CD8-positive, alpha-beta memory T cell (primary cell): Measurements from ENCODE around the gene FKBP5. TPM values are rescaled to one million over a fixed set of nuclear protein-coding genes. Genes with fewer than 3 reads are reported as not detected.
"Not testable (repeated sequence)": the region's sequence is repeated elsewhere in the genome, so short reads cannot be mapped to it uniquely, and the experiment has no call there.

Experiments
- CTCF ChIA-PET: fragments of 350-600 bp; sonication (Branson Sonifier 250); formaldehyde crosslinking; loops from one replicate; lab custom pipeline; 2021; ENCODE audit warnings: antibody characterized with exemption; lab: Charles Lee
- POLR2A ChIA-PET: fragments of 350-600 bp; sonication (Branson Sonifier 250); formaldehyde crosslinking; loops from one replicate; lab custom pipeline; 2021; ENCODE audit warnings: antibody characterized with exemption; lab: Charles Lee
- DNase-seq, 5 donors: peaks; one replicate each; pipeline versions ENCODE4 v3.0.0 to v3.0.0-alpha.2; 2020 to 2022; ENCODE audit warnings: mixed read lengths in 1 of 5
- H3K27ac ChIP-seq: one replicate; pipeline ENCODE4 v1.7.0; 2013; ENCODE audit warnings: low read depth, mild to moderate bottlenecking, low read length, moderate library complexity
- H3K27me3 ChIP-seq: 2 replicates; pipeline ENCODE4 v1.7.0; 2013; ENCODE audit warnings: low read length, mild to moderate bottlenecking; ENCODE audit not compliant: insufficient read depth, poor library complexity, severe bottlenecking
- H3K36me3 ChIP-seq: 2 replicates; pipeline ENCODE4 v1.7.0; 2013; ENCODE audit warnings: mild to moderate bottlenecking, low read length, moderate library complexity; ENCODE audit not compliant: insufficient read depth
- H3K4me1 ChIP-seq: 2 replicates; pipeline ENCODE4 v1.7.0; 2013; ENCODE audit warnings: mild to moderate bottlenecking, low read length, moderate library complexity; ENCODE audit not compliant: insufficient read depth
- H3K4me3 ChIP-seq: 2 replicates; pipeline ENCODE4 v1.7.0; 2013; ENCODE audit warnings: mild to moderate bottlenecking, low read length
- H3K9me3 ChIP-seq: 2 replicates; pipeline ENCODE4 v1.7.0; 2013; ENCODE audit warnings: mild to moderate bottlenecking, low read length
- H3K27ac Mint-ChIP-seq, 8 donors: one replicate each; pipeline ENCODE4 v1.8.0; 2020 to 2021; ENCODE audit warnings: mixed read lengths in 8 of 8, mild to moderate bottlenecking in 6 of 8, inconsistent platforms in 3 of 8, moderate library complexity in 3 of 8
- H3K27me3 Mint-ChIP-seq, 2 donors: one replicate each; pipeline ENCODE4 v1.8.0; 2020 to 2021; ENCODE audit warnings: mixed read lengths in 2 of 2, mild to moderate bottlenecking in 1 of 2, moderate library complexity in 1 of 2
- H3K36me3 Mint-ChIP-seq, 3 donors: one replicate each; pipeline ENCODE4 v1.8.0; 2020 to 2021; ENCODE audit warnings: mixed read lengths in 3 of 3, inconsistent platforms in 1 of 3, mild to moderate bottlenecking in 1 of 3
- H3K4me1 Mint-ChIP-seq, 3 donors: one replicate each; pipeline ENCODE4 v1.8.0; 2020 to 2021; ENCODE audit warnings: mixed read lengths in 3 of 3, inconsistent platforms in 1 of 3, mild to moderate bottlenecking in 1 of 3
- H3K4me3 Mint-ChIP-seq, 7 donors: one replicate each; pipeline ENCODE4 v1.8.0; 2020 to 2021; ENCODE audit warnings: mixed read lengths in 7 of 7, mild to moderate bottlenecking in 6 of 7, moderate library complexity in 4 of 7, inconsistent platforms in 2 of 7
- H3K9me3 Mint-ChIP-seq, 5 donors: one replicate each; pipeline ENCODE4 v1.8.0; 2020 to 2022; ENCODE audit warnings: mixed read lengths in 5 of 5, mild to moderate bottlenecking in 3 of 5, moderate library complexity in 2 of 5, inconsistent platforms in 1 of 5
- polyA plus RNA-seq: library from polyadenylated mRNA; unstranded; fragments of 300-500 nt; fragmentation: Illumina TruSeq; gene quantifications from one replicate; pipeline ENCODE4 v1.2.3, GENCODE V29; 2021
- total RNA-seq, 2 experiments: library from RNA; stranded (reverse); gene quantifications; one replicate each; pipeline ENCODE4 v1.2.3, GENCODE V29; 2021

Gene FKBP5
- total and polyA plus RNA-seq, 3 experiments from 2014 or later: 55.7 to 192 (median 58.8) TPM

GRCh38 chr6:35550437-35550836 lies 138.3 kb downstream of the FKBP5 start:
- Histone ChIP-seq H3K36me3 (no peaks in the 10 kb centered on the region), H3K27me3 (no peaks in the 10 kb centered on the region), H3K4me1 (no peaks in the 10 kb centered on the region), H3K4me3 (no peak overlapping the region), H3K9me3 (peaks cover 6% of the 10 kb centered on the region), H3K27ac (no peak overlapping the region)
- peaks cover 0 to 14% (median 2%) of the 10 kb centered on the region in 3 donors for H3K36me3 Mint-ChIP-seq
- CTCF ChIA-PET: interaction anchor here (1.0 kb wide), 1 partner anchor 27 kb away, joined by 4 read pairs; no protein-coding TSS in a partner anchor
- peaks cover 6 to 8% (median 7%) of the 10 kb centered on the region in 3 donors for H3K4me1 Mint-ChIP-seq
- H3K4me3 Mint-ChIP-seq: no peak overlapping the region
- peaks cover 0 to 15% (median 12%) of the 10 kb centered on the region in 5 donors for H3K9me3 Mint-ChIP-seq
- POLR2A ChIA-PET: interaction anchor here (0.7 kb wide), 1 partner anchor 1613 kb away, joined by 3 read pairs; no protein-coding TSS in a partner anchor
- no peak for DNase-seq
- peak overlapping the region in 1 of 8 donors; percentile 58 for H3K27ac Mint-ChIP-seq
- H3K27me3 Mint-ChIP-seq: peaks cover 14 to 20% of the 10 kb centered on the region in 2 donors

GRCh38 chr6:35547676-35548075 lies 141.0 kb downstream of the FKBP5 start:
- Mint-ChIP-seq H3K36me3 (peaks cover 0 to 14% (median 2%) of the 10 kb centered on the region in 3 donors), H3K9me3 (peaks cover 0 to 15% (median 12%) of the 10 kb centered on the region in 5 donors), H3K27ac (peak overlapping the region in 1 of 8 donors; percentile 27), H3K4me3 (no peak overlapping the region), H3K27me3 (peaks cover 9 to 18% of the 10 kb centered on the region in 2 donors), H3K4me1 (peaks cover 6 to 8% (median 7%) of the 10 kb centered on the region in 3 donors)
- H3K27ac ChIP-seq: no peak overlapping the region
- POLR2A ChIA-PET: no interaction called here
- H3K4me1 ChIP-seq: no peaks in the 10 kb centered on the region
- no peak overlapping the region for H3K4me3 ChIP-seq
- no peaks in the 10 kb centered on the region for H3K36me3 ChIP-seq
- DNase-seq: no peak
- H3K9me3 ChIP-seq: peaks cover 6% of the 10 kb centered on the region
- no peaks in the 10 kb centered on the region for H3K27me3 ChIP-seq
- CTCF ChIA-PET: interaction anchor here (1.0 kb wide), 2 partner anchors 25 to 189 kb away, joined by 3 read pairs; partner anchors contain the start of gene ARMC12

- Mint-ChIP-seq H3K27ac (no peak overlapping the region), H3K4me1 (no peaks in the 10 kb centered on the region), H3K9me3 (peaks cover 0 to 8% (median 3%) of the 10 kb centered on the region in 5 donors), H3K4me3 (no peak overlapping the region), H3K36me3 (peaks cover 0 to 3% (median 0%) of the 10 kb centered on the region in 3 donors), H3K27me3 (peaks cover 7 to 10% of the 10 kb centered on the region in 2 donors)
- no peak for DNase-seq
- ChIA-PET CTCF (interaction anchor here (2.1 kb wide), 1 partner anchor 8 kb away, joined by 10 read pairs; no protein-coding TSS in a partner anchor), POLR2A (no interaction called here)
- H3K27ac ChIP-seq: no peak overlapping the region
- no peaks in the 10 kb centered on the region for H3K27me3 ChIP-seq
- H3K4me1 ChIP-seq: no peaks in the 10 kb centered on the region
- no peaks in the 10 kb centered on the region for H3K36me3 ChIP-seq
- H3K4me3 ChIP-seq: no peak overlapping the region
- H3K9me3 ChIP-seq: peaks cover 2% of the 10 kb centered on the region
Observed at GRCh38 chr6:35544769-35545361, 143.8 kb downstream of the FKBP5 start.

GRCh38 chr6:35543459-35544193 lies 145.1 kb downstream of the FKBP5 start:
- H3K27ac Mint-ChIP-seq: no peak overlapping the region

GRCh38 chr6:35541836-35542235 lies 146.9 kb downstream of the FKBP5 start:
- no peaks in the 10 kb centered on the region for H3K9me3 ChIP-seq
- POLR2A ChIA-PET: no interaction called here
- peak overlapping the region in 1 of 8 donors; percentile 70 for H3K27ac Mint-ChIP-seq
- H3K27ac ChIP-seq: no peak overlapping the region
- no peaks in the 10 kb centered on the region for H3K4me1 Mint-ChIP-seq
- DNase-seq: no peak
- H3K4me3 ChIP-seq: no peak overlapping the region
- H3K36me3 Mint-ChIP-seq: no peaks in the 10 kb centered on the region
- no peaks in the 10 kb centered on the region for H3K27me3 Mint-ChIP-seq
- H3K4me3 Mint-ChIP-seq: no peak overlapping the region
- H3K9me3 Mint-ChIP-seq: peaks cover 0 to 5% (median 0%) of the 10 kb centered on the region in 5 donors
- no peaks in the 10 kb centered on the region for H3K36me3 ChIP-seq
- CTCF ChIA-PET: interaction anchor here (1.4 kb wide), 1 partner anchor 10 kb away, joined by 5 read pairs; no protein-coding TSS in a partner anchor
- H3K27me3 ChIP-seq: no peaks in the 10 kb centered on the region
- H3K4me1 ChIP-seq: no peaks in the 10 kb centered on the region

More at GRCh38 chr6:35543459-35544193, 145.1 kb downstream of the FKBP5 start:
- ChIA-PET POLR2A (interaction anchor here (0.7 kb wide), 1 partner anchor 76 kb away, joined by 5 read pairs; no protein-coding TSS in a partner anchor), CTCF (interaction anchor here (1.0 to 2.1 kb wide), 2 partner anchors 9 to 21 kb away, joined by 5 to 10 read pairs; no protein-coding TSS in a partner anchor)
- Mint-ChIP-seq H3K9me3 (peaks cover 0 to 5% (median 0%) of the 10 kb centered on the region in 5 donors), H3K36me3 (no peaks in the 10 kb centered on the region), H3K4me3 (no peak overlapping the region), H3K27me3 (peaks cover 6 to 8% of the 10 kb centered on the region in 2 donors), H3K4me1 (no peaks in the 10 kb centered on the region)
- H3K27ac ChIP-seq: no peak overlapping the region
- H3K4me3 ChIP-seq: no peak overlapping the region
- H3K36me3 ChIP-seq: no peaks in the 10 kb centered on the region
- H3K9me3 ChIP-seq: no peaks in the 10 kb centered on the region
- no peaks in the 10 kb centered on the region for H3K27me3 ChIP-seq
- H3K4me1 ChIP-seq: no peaks in the 10 kb centered on the region
- DNase-seq: no peak

- Histone ChIP-seq H3K27ac (no peak overlapping the region), H3K36me3 (no peaks in the 10 kb centered on the region), H3K27me3 (no peaks in the 10 kb centered on the region), H3K4me1 (no peaks in the 10 kb centered on the region), H3K9me3 (no peaks in the 10 kb centered on the region), H3K4me3 (no peak overlapping the region)
- CTCF ChIA-PET: no interaction called here
- H3K36me3 Mint-ChIP-seq: no peaks in the 10 kb centered on the region
- H3K27me3 Mint-ChIP-seq: peaks cover 0 to 19% of the 10 kb centered on the region in 2 donors
- POLR2A ChIA-PET: no interaction called here
- H3K4me3 Mint-ChIP-seq: no peak overlapping the region
- no peak overlapping the region for H3K27ac Mint-ChIP-seq
- H3K4me1 Mint-ChIP-seq: peaks cover 0 to 4% (median 3%) of the 10 kb centered on the region in 3 donors
- no peak for DNase-seq
- H3K9me3 Mint-ChIP-seq: peaks cover 0 to 5% (median 0%) of the 10 kb centered on the region in 5 donors
Observed at GRCh38 chr6:35539223-35539622, 149.5 kb downstream of the FKBP5 start.

- CTCF ChIA-PET: interaction anchor here (0.9 to 1.0 kb wide), 2 partner anchors 13 to 16 kb away, joined by 3 read pairs; no protein-coding TSS in a partner anchor
- H3K27ac ChIP-seq, H3K36me3 ChIP-seq, H3K27me3 ChIP-seq, H3K27ac Mint-ChIP-seq, DNase-seq, H3K4me1 Mint-ChIP-seq, H3K4me3 Mint-ChIP-seq, H3K36me3 Mint-ChIP-seq, H3K9me3 Mint-ChIP-seq, H3K4me1 ChIP-seq, H3K4me3 ChIP-seq, H3K9me3 ChIP-seq, POLR2A ChIA-PET: not testable (repeated sequence)
- H3K27me3 Mint-ChIP-seq: peaks cover 0 to 27% of the 10 kb centered on the region in 2 donors
Observed at GRCh38 chr6:35535847-35536246, 152.9 kb downstream of the FKBP5 start.
